IPS-20b (cell line): ENCODE data around the gene LGI4.
"Not testable (repeated sequence)": the region's sequence is repeated elsewhere in the genome, so short reads cannot be mapped to it uniquely, and the experiment has no call there.

Experiments
- H3K27ac ChIP-seq: one replicate; pipeline ENCODE4 v1.5.1; 2013; ENCODE audit warnings: low read length
- H3K27me3 ChIP-seq: 2 replicates; pipeline ENCODE4 v1.6.1; 2013; ENCODE audit warnings: mild to moderate bottlenecking, low read length, inconsistent platforms; ENCODE audit not compliant: insufficient read depth
- H3K36me3 ChIP-seq: 2 replicates; pipeline ENCODE4 v1.6.1; 2013; ENCODE audit warnings: low read depth, mild to moderate bottlenecking, inconsistent platforms, low read length, moderate library complexity; ENCODE audit not compliant: insufficient read depth
- H3K4me1 ChIP-seq: 2 replicates; pipeline ENCODE4 v1.6.1; 2013; ENCODE audit warnings: mild to moderate bottlenecking, control low read depth, inconsistent platforms, low read length, moderate library complexity; ENCODE audit not compliant: insufficient read depth
- H3K4me3 ChIP-seq: 2 replicates; pipeline ENCODE4 v1.5.1; 2013; ENCODE audit warnings: mild to moderate bottlenecking, low read length, inconsistent platforms
- H3K9ac ChIP-seq: 2 replicates; pipeline ENCODE4 v1.6.1; 2013; ENCODE audit warnings: low read depth, mild to moderate bottlenecking, inconsistent platforms, low read length, moderate library complexity
- H3K9me3 ChIP-seq: 2 replicates; pipeline ENCODE4 v1.6.1; 2013; ENCODE audit warnings: mild to moderate bottlenecking, low read depth, low read length, inconsistent platforms; ENCODE audit not compliant: insufficient read depth

LGI4 gene

GRCh38 chr19:35106898-35107541, 27.8 kb downstream of the LGI4 start:
- Histone ChIP-seq H3K27me3 (no peaks in the 10 kb centered on the region), H3K4me3 (no peak overlapping the region), H3K36me3 (no peaks in the 10 kb centered on the region), H3K9ac (no peak overlapping the region), H3K27ac (no peak overlapping the region), H3K9me3 (no peaks in the 10 kb centered on the region), H3K4me1 (no peaks in the 10 kb centered on the region)

GRCh38 chr19:35106291-35106583, 28.6 kb downstream of the LGI4 start:
- Histone ChIP-seq H3K27ac (no peak overlapping the region), H3K4me3 (no peak overlapping the region), H3K36me3 (no peaks in the 10 kb centered on the region), H3K9ac (no peak overlapping the region), H3K9me3 (no peaks in the 10 kb centered on the region), H3K27me3 (no peaks in the 10 kb centered on the region), H3K4me1 (no peaks in the 10 kb centered on the region)

GRCh38 chr19:35105411-35106290, 29.2 kb downstream of the LGI4 start:
- Histone ChIP-seq H3K36me3 (no peaks in the 10 kb centered on the region), H3K27me3 (no peaks in the 10 kb centered on the region), H3K9me3 (no peaks in the 10 kb centered on the region), H3K4me1 (no peaks in the 10 kb centered on the region), H3K9ac (no peak overlapping the region), H3K27ac (no peak overlapping the region), H3K4me3 (no peak overlapping the region)

- H3K27me3 ChIP-seq: no peaks in the 10 kb centered on the region
- H3K4me1 ChIP-seq: no peaks in the 10 kb centered on the region
- no peaks in the 10 kb centered on the region for H3K9me3 ChIP-seq
- H3K36me3 ChIP-seq: no peaks in the 10 kb centered on the region
- H3K9ac ChIP-seq: no peak overlapping the region
- no peak overlapping the region for H3K4me3 ChIP-seq
- no peak overlapping the region for H3K27ac ChIP-seq
Measured at GRCh38 chr19:35105047-35105410, 29.8 kb downstream of the LGI4 start.

- no peak overlapping the region for H3K27ac ChIP-seq
Measured at GRCh38 chr19:35104361-35104760, 30.5 kb downstream of the LGI4 start.

GRCh38 chr19:35103614-35104013, 31.2 kb downstream of the LGI4 start:
- not testable (repeated sequence) for H3K4me1 ChIP-seq

More at GRCh38 chr19:35104361-35104760, 30.5 kb downstream of the LGI4 start:
- H3K9me3 ChIP-seq: no peaks in the 10 kb centered on the region
- H3K9ac ChIP-seq: no peak overlapping the region
- no peak overlapping the region for H3K4me3 ChIP-seq
- no peaks in the 10 kb centered on the region for H3K27me3 ChIP-seq
- no peaks in the 10 kb centered on the region for H3K36me3 ChIP-seq
- H3K4me1 ChIP-seq: no peaks in the 10 kb centered on the region

GRCh38 chr19:35101949-35102348, 32.9 kb downstream of the LGI4 start:
- not testable (repeated sequence) for H3K27ac ChIP-seq, H3K9me3 ChIP-seq, H3K4me3 ChIP-seq, H3K27me3 ChIP-seq, H3K4me1 ChIP-seq, H3K36me3 ChIP-seq, H3K9ac ChIP-seq

More at GRCh38 chr19:35103614-35104013, 31.2 kb downstream of the LGI4 start:
- not testable (repeated sequence) for H3K27ac ChIP-seq, H3K36me3 ChIP-seq, H3K9ac ChIP-seq, H3K27me3 ChIP-seq, H3K9me3 ChIP-seq, H3K4me3 ChIP-seq

GRCh38 chr19:35100588-35101533, 34.0 kb downstream of the LGI4 start:
- H3K4me3 ChIP-seq: no peak overlapping the region
- H3K27ac ChIP-seq: no peak overlapping the region
- no peaks in the 10 kb centered on the region for H3K4me1 ChIP-seq

GRCh38 chr19:35099897-35100275, 35.0 kb downstream of the LGI4 start:
- H3K4me1 ChIP-seq: no peaks in the 10 kb centered on the region
- H3K9ac ChIP-seq: no peak overlapping the region
- no peaks in the 10 kb centered on the region for H3K36me3 ChIP-seq
- no peaks in the 10 kb centered on the region for H3K27me3 ChIP-seq
- H3K27ac ChIP-seq: no peak overlapping the region
- H3K4me3 ChIP-seq: no peak overlapping the region
- H3K9me3 ChIP-seq: no peaks in the 10 kb centered on the region

More at GRCh38 chr19:35100588-35101533, 34.0 kb downstream of the LGI4 start:
- no peak overlapping the region for H3K9ac ChIP-seq
- no peaks in the 10 kb centered on the region for H3K9me3 ChIP-seq
- H3K27me3 ChIP-seq: no peaks in the 10 kb centered on the region
- H3K36me3 ChIP-seq: no peaks in the 10 kb centered on the region

- Histone ChIP-seq H3K27ac (no peak overlapping the region), H3K4me1 (no peaks in the 10 kb centered on the region), H3K9ac (no peak overlapping the region), H3K9me3 (no peaks in the 10 kb centered on the region), H3K27me3 (no peaks in the 10 kb centered on the region), H3K4me3 (no peak overlapping the region), H3K36me3 (no peaks in the 10 kb centered on the region)
Measured at GRCh38 chr19:35099155-35099896, 35.5 kb downstream of the LGI4 start.

GRCh38 chr19:35098413-35099049, 36.3 kb downstream of the LGI4 start:
- no peaks in the 10 kb centered on the region for H3K27me3 ChIP-seq
- no peak overlapping the region for H3K27ac ChIP-seq
- no peaks in the 10 kb centered on the region for H3K36me3 ChIP-seq
- H3K9me3 ChIP-seq: no peaks in the 10 kb centered on the region
- no peak overlapping the region for H3K9ac ChIP-seq
- H3K4me3 ChIP-seq: no peak overlapping the region
- H3K4me1 ChIP-seq: no peaks in the 10 kb centered on the region
